HG03469 (cell line): ENCODE data around the gene EBF4.
"Not testable (repeated sequence)": the region's sequence is repeated elsewhere in the genome, so short reads cannot be mapped to it uniquely, and the experiment has no call there.

Experiments used
- ATAC-seq: cut with Tn5 transposase; IDR thresholded peaks from one replicate; pipeline ENCODE4 v1.9.1; 2021; ENCODE audit warnings: mild to moderate bottlenecking, moderate library complexity, moderate number of reproducible peaks; ENCODE audit not compliant: unreplicated experiment

Gene EBF4

GRCh38 chr20:2672446-2672845, 20.1 kb upstream of the EBF4 start:
- ATAC-seq = no peak

GRCh38 chr20:2673453-2673852, 19.1 kb upstream of the EBF4 start:
- ATAC-seq = no peak

GRCh38 chr20:2680046-2680445, 12.5 kb upstream of the EBF4 start:
- no peak for ATAC-seq

GRCh38 chr20:2682040-2682439, 10.5 kb upstream of the EBF4 start:
- ATAC-seq = not testable (repeated sequence)

GRCh38 chr20:2684817-2685216, 7.8 kb upstream of the EBF4 start:
- not testable (repeated sequence) for ATAC-seq

- no peak for ATAC-seq
Measured at GRCh38 chr20:2687514-2687913, 5.1 kb upstream of the EBF4 start.

- ATAC-seq = no peak
Measured at GRCh38 chr20:2688041-2688591, 4.5 kb upstream of the EBF4 start.

- ATAC-seq = no peak
Measured at GRCh38 chr20:2690213-2690612, 2.4 kb upstream of the EBF4 start.

- ATAC-seq = no peak
Measured at GRCh38 chr20:2690718-2691117, 1.9 kb upstream of the EBF4 start.

- no peak for ATAC-seq
Measured at GRCh38 chr20:2691127-2691526, 1.5 kb upstream of the EBF4 start.

GRCh38 chr20:2691663-2692035, 931 bp upstream of the EBF4 start:
- no peak for ATAC-seq

- ATAC-seq = no peak
Measured at GRCh38 chr20:2692886-2693285, 306 bp downstream of the EBF4 start.

GRCh38 chr20:2693286-2694007, 867 bp downstream of the EBF4 start:
- ATAC-seq = no peak

- ATAC-seq = no peak
Measured at GRCh38 chr20:2694008-2694471, 1.5 kb downstream of the EBF4 start.

- ATAC-seq = no peak
Measured at GRCh38 chr20:2694519-2694918, 1.9 kb downstream of the EBF4 start.

GRCh38 chr20:2695206-2695983, 2.8 kb downstream of the EBF4 start:
- ATAC-seq = no peak

- not testable (repeated sequence) for ATAC-seq
Measured at GRCh38 chr20:2695984-2696525, 3.5 kb downstream of the EBF4 start.

GRCh38 chr20:2696646-2697045, 4.1 kb downstream of the EBF4 start:
- no peak for ATAC-seq

GRCh38 chr20:2697768-2698167, 5.2 kb downstream of the EBF4 start:
- ATAC-seq = no peak

GRCh38 chr20:2698186-2698817, 5.7 kb downstream of the EBF4 start:
- no peak for ATAC-seq

- ATAC-seq = no peak
Measured at GRCh38 chr20:2698912-2699311, 6.3 kb downstream of the EBF4 start.
